H1 (cell line): ENCODE data around the gene TSPAN9. TPM values are rescaled to one million over a fixed set of nuclear protein-coding genes. Genes with fewer than 3 reads are reported as not detected.

ENCODE experiments used
- BRCA1 ChIP-seq: IDR thresholded peaks from 2 replicates; pipeline ENCODE4 v1.6.1; 2012; ENCODE audit warnings: low read depth, low read length, improper control_type of control experiment
- HDAC6 ChIP-seq: IDR thresholded peaks from one replicate; pipeline ENCODE4 v1.7.1; 2012; ENCODE audit warnings: low read depth, mild to moderate bottlenecking, inconsistent platforms, low read length, moderate library complexity
- PHF8 ChIP-seq: fragments of 200-600 bp; sonication (generic); conservative IDR thresholded peaks from 2 replicates; pipeline ENCODE4 v1.7.1; 2012; ENCODE audit warnings: low read depth, mild to moderate bottlenecking, inconsistent platforms, low read length, moderate library complexity
- SIN3A ChIP-seq, 2 experiments: IDR thresholded peaks in 1 of 2; conservative IDR thresholded peaks in 1 of 2; 2 replicates each; pipeline ENCODE4 v1.6.1; 2011 to 2012; ENCODE audit warnings: low read length in 2 of 2, improper control_type of control experiment in 1 of 2, low read depth in 1 of 2, mild to moderate bottlenecking in 1 of 2
- SIX5 ChIP-seq: IDR thresholded peaks from 2 replicates; pipeline ENCODE4 v1.6.1; 2011; ENCODE audit warnings: mild to moderate bottlenecking, low read depth, low read length
- TAF1 ChIP-seq: IDR thresholded peaks from 2 replicates; pipeline ENCODE4 v1.6.1; 2011; ENCODE audit warnings: mild to moderate bottlenecking, low read depth, low read length
- polyA plus RNA-seq, 7 experiments: library from polyadenylated mRNA; depleted of rRNA in 3 of 7; stranded (reverse) in 5 of 7; unstranded in 2 of 7; fragments of >200 nt in 5 of 7; fragments of 200-250 nt in 2 of 7; gene quantifications; 1 replicate in 5 of 7; 2 replicates in 1 of 7; 4 replicates in 1 of 7; pipeline versions ENCODE4 v1.2.1 to v1.2.3, GENCODE V29; 2011 to 2013; ENCODE audit warnings: missing spikeins in 2 of 7, mixed read lengths in 2 of 7
- total RNA-seq: library from RNA; stranded (reverse); fragmentation: NEBNext Ultra II Directional; extraction: Animal tissue kit (Norgen Biotek cat#: 25700); gene quantifications from 2 replicates; pipeline ENCODE4 v1.2.1, GENCODE V29; 2021
- TF ChIP-seq, protein P1 (sequence below): fragments of 300-600 bp; sonication (generic); IDR thresholded peaks from 2 replicates; pipeline ENCODE4 v1.7.1; 2012; ENCODE audit warnings: low read length, moderate library complexity, mild to moderate bottlenecking, inconsistent platforms; ENCODE audit not compliant: insufficient replicate concordance
- TF ChIP-seq, protein P2 (sequence below), 3 experiments: IDR thresholded peaks; 1 replicate in 2 of 3; 2 replicates in 1 of 3; pipeline versions ENCODE4 v1.5.1 to v1.6.1; 2011; ENCODE audit warnings: low read length in 3 of 3, mild to moderate bottlenecking in 3 of 3, inconsistent platforms in 2 of 3, low read depth in 1 of 3, moderate library complexity in 1 of 3; ENCODE audit not compliant: insufficient read depth in 1 of 3; ENCODE audit errors: control extremely low read depth in 1 of 3

The TSPAN9 gene
- total and polyA plus RNA-seq, 2 of the 8 experiments (the other 6 are each of a cell fraction or from before 2014, with no cell fraction given), result 11.5 to 29.1 TPM

DNA sequence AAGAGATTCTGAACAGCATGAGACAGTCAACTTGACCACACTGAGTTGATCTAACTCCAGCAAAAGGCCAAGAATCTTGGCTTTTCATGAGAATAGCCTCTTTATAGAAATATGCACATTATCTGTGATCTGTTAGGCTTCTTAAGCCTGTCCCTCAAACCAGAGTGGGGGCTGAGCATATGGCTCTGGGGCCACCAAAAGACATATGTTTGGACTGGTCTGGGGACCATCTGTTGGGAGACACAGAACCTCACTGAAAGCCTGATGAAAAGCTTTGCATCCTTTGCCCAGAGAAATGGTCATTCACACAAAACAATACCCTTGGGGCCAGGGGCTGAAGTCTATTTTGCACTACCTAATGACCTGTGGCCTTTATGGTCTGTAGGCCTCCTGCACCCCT lies 248.6 kb downstream of the TSPAN9 start (continued):
- TF ChIP-seq, protein P1, sequence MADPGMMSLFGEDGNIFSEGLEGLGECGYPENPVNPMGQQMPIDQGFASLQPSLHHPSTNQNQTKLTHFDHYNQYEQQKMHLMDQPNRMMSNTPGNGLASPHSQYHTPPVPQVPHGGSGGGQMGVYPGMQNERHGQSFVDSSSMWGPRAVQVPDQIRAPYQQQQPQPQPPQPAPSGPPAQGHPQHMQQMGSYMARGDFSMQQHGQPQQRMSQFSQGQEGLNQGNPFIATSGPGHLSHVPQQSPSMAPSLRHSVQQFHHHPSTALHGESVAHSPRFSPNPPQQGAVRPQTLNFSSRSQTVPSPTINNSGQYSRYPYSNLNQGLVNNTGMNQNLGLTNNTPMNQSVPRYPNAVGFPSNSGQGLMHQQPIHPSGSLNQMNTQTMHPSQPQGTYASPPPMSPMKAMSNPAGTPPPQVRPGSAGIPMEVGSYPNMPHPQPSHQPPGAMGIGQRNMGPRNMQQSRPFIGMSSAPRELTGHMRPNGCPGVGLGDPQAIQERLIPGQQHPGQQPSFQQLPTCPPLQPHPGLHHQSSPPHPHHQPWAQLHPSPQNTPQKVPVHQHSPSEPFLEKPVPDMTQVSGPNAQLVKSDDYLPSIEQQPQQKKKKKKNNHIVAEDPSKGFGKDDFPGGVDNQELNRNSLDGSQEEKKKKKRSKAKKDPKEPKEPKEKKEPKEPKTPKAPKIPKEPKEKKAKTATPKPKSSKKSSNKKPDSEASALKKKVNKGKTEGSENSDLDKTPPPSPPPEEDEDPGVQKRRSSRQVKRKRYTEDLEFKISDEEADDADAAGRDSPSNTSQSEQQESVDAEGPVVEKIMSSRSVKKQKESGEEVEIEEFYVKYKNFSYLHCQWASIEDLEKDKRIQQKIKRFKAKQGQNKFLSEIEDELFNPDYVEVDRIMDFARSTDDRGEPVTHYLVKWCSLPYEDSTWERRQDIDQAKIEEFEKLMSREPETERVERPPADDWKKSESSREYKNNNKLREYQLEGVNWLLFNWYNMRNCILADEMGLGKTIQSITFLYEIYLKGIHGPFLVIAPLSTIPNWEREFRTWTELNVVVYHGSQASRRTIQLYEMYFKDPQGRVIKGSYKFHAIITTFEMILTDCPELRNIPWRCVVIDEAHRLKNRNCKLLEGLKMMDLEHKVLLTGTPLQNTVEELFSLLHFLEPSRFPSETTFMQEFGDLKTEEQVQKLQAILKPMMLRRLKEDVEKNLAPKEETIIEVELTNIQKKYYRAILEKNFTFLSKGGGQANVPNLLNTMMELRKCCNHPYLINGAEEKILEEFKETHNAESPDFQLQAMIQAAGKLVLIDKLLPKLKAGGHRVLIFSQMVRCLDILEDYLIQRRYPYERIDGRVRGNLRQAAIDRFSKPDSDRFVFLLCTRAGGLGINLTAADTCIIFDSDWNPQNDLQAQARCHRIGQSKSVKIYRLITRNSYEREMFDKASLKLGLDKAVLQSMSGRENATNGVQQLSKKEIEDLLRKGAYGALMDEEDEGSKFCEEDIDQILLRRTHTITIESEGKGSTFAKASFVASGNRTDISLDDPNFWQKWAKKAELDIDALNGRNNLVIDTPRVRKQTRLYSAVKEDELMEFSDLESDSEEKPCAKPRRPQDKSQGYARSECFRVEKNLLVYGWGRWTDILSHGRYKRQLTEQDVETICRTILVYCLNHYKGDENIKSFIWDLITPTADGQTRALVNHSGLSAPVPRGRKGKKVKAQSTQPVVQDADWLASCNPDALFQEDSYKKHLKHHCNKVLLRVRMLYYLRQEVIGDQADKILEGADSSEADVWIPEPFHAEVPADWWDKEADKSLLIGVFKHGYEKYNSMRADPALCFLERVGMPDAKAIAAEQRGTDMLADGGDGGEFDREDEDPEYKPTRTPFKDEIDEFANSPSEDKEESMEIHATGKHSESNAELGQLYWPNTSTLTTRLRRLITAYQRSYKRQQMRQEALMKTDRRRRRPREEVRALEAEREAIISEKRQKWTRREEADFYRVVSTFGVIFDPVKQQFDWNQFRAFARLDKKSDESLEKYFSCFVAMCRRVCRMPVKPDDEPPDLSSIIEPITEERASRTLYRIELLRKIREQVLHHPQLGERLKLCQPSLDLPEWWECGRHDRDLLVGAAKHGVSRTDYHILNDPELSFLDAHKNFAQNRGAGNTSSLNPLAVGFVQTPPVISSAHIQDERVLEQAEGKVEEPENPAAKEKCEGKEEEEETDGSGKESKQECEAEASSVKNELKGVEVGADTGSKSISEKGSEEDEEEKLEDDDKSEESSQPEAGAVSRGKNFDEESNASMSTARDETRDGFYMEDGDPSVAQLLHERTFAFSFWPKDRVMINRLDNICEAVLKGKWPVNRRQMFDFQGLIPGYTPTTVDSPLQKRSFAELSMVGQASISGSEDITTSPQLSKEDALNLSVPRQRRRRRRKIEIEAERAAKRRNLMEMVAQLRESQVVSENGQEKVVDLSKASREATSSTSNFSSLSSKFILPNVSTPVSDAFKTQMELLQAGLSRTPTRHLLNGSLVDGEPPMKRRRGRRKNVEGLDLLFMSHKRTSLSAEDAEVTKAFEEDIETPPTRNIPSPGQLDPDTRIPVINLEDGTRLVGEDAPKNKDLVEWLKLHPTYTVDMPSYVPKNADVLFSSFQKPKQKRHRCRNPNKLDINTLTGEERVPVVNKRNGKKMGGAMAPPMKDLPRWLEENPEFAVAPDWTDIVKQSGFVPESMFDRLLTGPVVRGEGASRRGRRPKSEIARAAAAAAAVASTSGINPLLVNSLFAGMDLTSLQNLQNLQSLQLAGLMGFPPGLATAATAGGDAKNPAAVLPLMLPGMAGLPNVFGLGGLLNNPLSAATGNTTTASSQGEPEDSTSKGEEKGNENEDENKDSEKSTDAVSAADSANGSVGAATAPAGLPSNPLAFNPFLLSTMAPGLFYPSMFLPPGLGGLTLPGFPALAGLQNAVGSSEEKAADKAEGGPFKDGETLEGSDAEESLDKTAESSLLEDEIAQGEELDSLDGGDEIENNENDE, result no peak
- TF ChIP-seq, protein P2, sequence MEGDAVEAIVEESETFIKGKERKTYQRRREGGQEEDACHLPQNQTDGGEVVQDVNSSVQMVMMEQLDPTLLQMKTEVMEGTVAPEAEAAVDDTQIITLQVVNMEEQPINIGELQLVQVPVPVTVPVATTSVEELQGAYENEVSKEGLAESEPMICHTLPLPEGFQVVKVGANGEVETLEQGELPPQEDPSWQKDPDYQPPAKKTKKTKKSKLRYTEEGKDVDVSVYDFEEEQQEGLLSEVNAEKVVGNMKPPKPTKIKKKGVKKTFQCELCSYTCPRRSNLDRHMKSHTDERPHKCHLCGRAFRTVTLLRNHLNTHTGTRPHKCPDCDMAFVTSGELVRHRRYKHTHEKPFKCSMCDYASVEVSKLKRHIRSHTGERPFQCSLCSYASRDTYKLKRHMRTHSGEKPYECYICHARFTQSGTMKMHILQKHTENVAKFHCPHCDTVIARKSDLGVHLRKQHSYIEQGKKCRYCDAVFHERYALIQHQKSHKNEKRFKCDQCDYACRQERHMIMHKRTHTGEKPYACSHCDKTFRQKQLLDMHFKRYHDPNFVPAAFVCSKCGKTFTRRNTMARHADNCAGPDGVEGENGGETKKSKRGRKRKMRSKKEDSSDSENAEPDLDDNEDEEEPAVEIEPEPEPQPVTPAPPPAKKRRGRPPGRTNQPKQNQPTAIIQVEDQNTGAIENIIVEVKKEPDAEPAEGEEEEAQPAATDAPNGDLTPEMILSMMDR (IDR thresholded peaks at IDR 0.05; ENCODE audit: control extremely low read depth in 1 of 3, insufficient read depth in 1 of 3, low read depth in 1 of 3, low read length in 3 of 3), result no peak
- TF ChIP-seq SIX5 (no peak), HDAC6 (no peak), PHF8 (no peak), BRCA1 (no peak), SIN3A (conservative IDR thresholded peaks at IDR 0.05 in 1 of 2, IDR thresholded peaks at IDR 0.05 in 1 of 2; ENCODE audit: low read depth in 1 of 2, low read length in 2 of 2) (no peak), TAF1 (no peak)
- TF ChIP-seq, all 59 proteins: peak for 0
